ENCODE results near the gene RAB19.

- no peak for TF ChIP-seq POLR2A (IDR thresholded peaks at IDR 0.05)
- no peak for TF ChIP-seq CTCF (IDR thresholded peaks at IDR 0.05)
Measured at GRCh38 chr7:140425718-140426117, 21.9 kb downstream of the RAB19 start.
